ENCODE measurements around the gene TAF6. TPM values are rescaled to one million over a fixed set of nuclear protein-coding genes. Genes with fewer than 3 reads are reported as not detected.

TAF6 gene
- total and polyA plus RNA-seq, 2 of the 4 experiments (the other 2 are of a cell fraction) = 11.3 to 55.3 TPM

GRCh38 chr7:100154651-100155491, 35.7 kb upstream of the TAF6 start:
- Histone ChIP-seq H3K23ac (ENCODE audit: low read depth, low read length) (no peak overlapping the region), H3K36me3 (ENCODE audit: control insufficient read depth, insufficient read depth, low read length) (peaks cover 42% of the 10 kb centered on the region), H3K27me3 (ENCODE audit: control insufficient read depth, insufficient read depth, low read length) (no peaks in the 10 kb centered on the region), H3K4me3 (ENCODE audit: insufficient read depth, low read depth, low read length) (no peak overlapping the region), H3K79me1 (ENCODE audit: low read depth in 1 of 2, low read length in 2 of 2) (peaks cover 26 to 73% of the 10 kb centered on the region in 2 experiments), H2AK5ac (ENCODE audit: low read depth, low read length) (no peak overlapping the region), H2AFZ (replicated peaks; ENCODE audit: low read length, poor library complexity) (no peak overlapping the region), H4K20me1 (ENCODE audit: insufficient read depth, low read length) (peaks cover 23% of the 10 kb centered on the region), H3K4ac (ENCODE audit: low read depth, low read length) (no peak overlapping the region), H2BK5ac (ENCODE audit: low read depth, low read length, poor library complexity, severe bottlenecking) (no peak overlapping the region), H4K8ac (ENCODE audit: low read depth in 2 of 2, low read length in 2 of 2) (no peak overlapping the region), H2BK15ac (ENCODE audit: low read depth, low read length) (no peak overlapping the region), H4K91ac (ENCODE audit: insufficient read depth, low read depth, low read length) (no peak overlapping the region), H3K9me1 (ENCODE audit: insufficient read depth, low read length) (peaks cover 2% of the 10 kb centered on the region; the same call in 1 of the 2 replicates), H3K9ac (ENCODE audit: low read depth, low read length) (no peak overlapping the region), H3K56ac (ENCODE audit: extremely low read depth, insufficient read depth, low read length) (no peak overlapping the region), H2BK120ac (ENCODE audit: low read depth, low read length) (no peak overlapping the region), H3K4me1 (ENCODE audit: control insufficient read depth, insufficient read depth, low read length) (peaks cover 6% of the 10 kb centered on the region), H3K9me3 (ENCODE audit: control insufficient read depth, insufficient read depth, low read length) (no peaks in the 10 kb centered on the region), H3K4me2 (ENCODE audit: low read depth, low read length) (no peak overlapping the region), H3K18ac (ENCODE audit: low read depth, low read length) (no peak overlapping the region), H2AK9ac (replicated peaks; ENCODE audit: low read depth, low read length, poor library complexity) (peak overlapping the region; percentile 15), H2BK20ac (ENCODE audit: low read depth, low read length) (no peak overlapping the region), H3K14ac (replicated peaks; ENCODE audit: low read depth, low read length) (no peak overlapping the region), H4K5ac (ENCODE audit: low read depth, low read length) (no peak overlapping the region), H3K27ac (ENCODE audit: insufficient read depth, low read length) (no peak overlapping the region)
- TF ChIP-seq, protein P1, sequence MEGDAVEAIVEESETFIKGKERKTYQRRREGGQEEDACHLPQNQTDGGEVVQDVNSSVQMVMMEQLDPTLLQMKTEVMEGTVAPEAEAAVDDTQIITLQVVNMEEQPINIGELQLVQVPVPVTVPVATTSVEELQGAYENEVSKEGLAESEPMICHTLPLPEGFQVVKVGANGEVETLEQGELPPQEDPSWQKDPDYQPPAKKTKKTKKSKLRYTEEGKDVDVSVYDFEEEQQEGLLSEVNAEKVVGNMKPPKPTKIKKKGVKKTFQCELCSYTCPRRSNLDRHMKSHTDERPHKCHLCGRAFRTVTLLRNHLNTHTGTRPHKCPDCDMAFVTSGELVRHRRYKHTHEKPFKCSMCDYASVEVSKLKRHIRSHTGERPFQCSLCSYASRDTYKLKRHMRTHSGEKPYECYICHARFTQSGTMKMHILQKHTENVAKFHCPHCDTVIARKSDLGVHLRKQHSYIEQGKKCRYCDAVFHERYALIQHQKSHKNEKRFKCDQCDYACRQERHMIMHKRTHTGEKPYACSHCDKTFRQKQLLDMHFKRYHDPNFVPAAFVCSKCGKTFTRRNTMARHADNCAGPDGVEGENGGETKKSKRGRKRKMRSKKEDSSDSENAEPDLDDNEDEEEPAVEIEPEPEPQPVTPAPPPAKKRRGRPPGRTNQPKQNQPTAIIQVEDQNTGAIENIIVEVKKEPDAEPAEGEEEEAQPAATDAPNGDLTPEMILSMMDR (conservative IDR thresholded peaks at IDR 0.05; ENCODE audit: low read depth, low read length) = no peak
- TF ChIP-seq SMC3 (IDR thresholded peaks at IDR 0.05; ENCODE audit: low read depth, low read length) (no peak), RCOR1 (IDR thresholded peaks at IDR 0.05; ENCODE audit: insufficient replicate concordance, low read length) (no peak), CEBPB (IDR thresholded peaks at IDR 0.05; ENCODE audit: low read depth, low read length) (no peak), CHD1 (IDR thresholded peaks at IDR 0.05; ENCODE audit: low read depth, low read length) (no peak), RFX5 (IDR thresholded peaks at IDR 0.05; ENCODE audit: low read depth, low read length) (no peak), BHLHE40 (IDR thresholded peaks at IDR 0.05; ENCODE audit: low read depth, low read length) (no peak), FOS (IDR thresholded peaks at IDR 0.05; ENCODE audit: low read depth, low read length) (no peak), ELK1 (IDR thresholded peaks at IDR 0.05; ENCODE audit: borderline replicate concordance, low read depth, low read length) (no peak), MAZ (IDR thresholded peaks at IDR 0.05; ENCODE audit: borderline replicate concordance, low read depth, low read length) (no peak), NFE2L2 (IDR thresholded peaks at IDR 0.05; ENCODE audit: low read depth, low read length) (no peak), POLR2A (IDR thresholded peaks at IDR 0.05; ENCODE audit: low read depth, low read length) (no peak)
- intact Hi-C loops (cut with micrococcal nuclease) = no loop called here
- BruUV-seq (replicated peaks) = TSS peak; percentile 14
- DNase-seq (no peak), ATAC-seq (ENCODE audit: low read depth) (no peak)
- WGBS, 2 experiments (ENCODE audit: extremely low coverage in 2 of 2, insufficient read length in 1 of 2) = 93% methylated on average over 11 of the region's 30 CpGs; no CpG with 5 or more reads in 1 of the 2 experiments
- ChIA-PET POLR2A (ENCODE audit: unreplicated experiment) (no interaction called here), CTCF (no interaction called here)
- in situ Hi-C loops (cut with MboI; ENCODE audit: low sequenced_read_pairs) = no loop called here
- dilution Hi-C loops (cut with HindIII; ENCODE audit: low sequenced_read_pairs, unreplicated experiment) = no loop called here
